ENCODE data around the gene USHBP1.

The USHBP1 gene

GRCh38 chr19:17311455-17312188 is 47.1 kb upstream of the USHBP1 start:
- H3K4me3 ChIP-seq (ENCODE audit: low read depth, low read length, poor library complexity, severe bottlenecking): no peak overlapping the region
- no peak overlapping the region for H3K4me2 ChIP-seq (ENCODE audit: low read length)
- no peak overlapping the region for H3K27ac ChIP-seq (ENCODE audit: low read depth, low read length, poor library complexity, severe bottlenecking)
- H3K79me2 ChIP-seq (ENCODE audit: insufficient read depth, low read length): peaks cover 13% of the 10 kb centered on the region
- no peaks in the 10 kb centered on the region for H3K9me3 ChIP-seq (ENCODE audit: low read length)
- TF ChIP-seq EZH2 (IDR thresholded peaks at IDR 0.05; ENCODE audit: borderline replicate concordance, low read length) (no peak), CTCF (IDR thresholded peaks at IDR 0.05; ENCODE audit: low read length) (no peak)
- H3F3A ChIP-seq (ENCODE audit: insufficient read depth, low read length): no peaks in the 10 kb centered on the region; the same call in 1 of the 2 replicates
- H3K9ac ChIP-seq (ENCODE audit: low read length): no peak overlapping the region
- peaks cover 36% of the 10 kb centered on the region for H3K36me3 ChIP-seq (ENCODE audit: insufficient read depth, low read length)
- no peaks in the 10 kb centered on the region for H4K20me1 ChIP-seq (ENCODE audit: insufficient read depth, low read length)
- H3K27me3 ChIP-seq (ENCODE audit: insufficient read depth, low read length): no peaks in the 10 kb centered on the region
- H3K9me2 ChIP-seq (ENCODE audit: low read depth, low read length): no peaks in the 10 kb centered on the region
- peaks cover 23% of the 10 kb centered on the region for H3K4me1 ChIP-seq (ENCODE audit: insufficient read depth, low read length, severe bottlenecking)
- no peak overlapping the region for H2AFZ ChIP-seq (ENCODE audit: low read length)

- Histone ChIP-seq H3K9me3 (ENCODE audit: low read length) (no peaks in the 10 kb centered on the region), H2AFZ (ENCODE audit: low read length) (no peak overlapping the region), H3K36me3 (ENCODE audit: insufficient read depth, low read length) (peaks cover 26% of the 10 kb centered on the region), H3K9ac (ENCODE audit: low read length) (peak overlapping the region; percentile 81), H3K9me2 (ENCODE audit: low read depth, low read length) (no peaks in the 10 kb centered on the region), H4K20me1 (ENCODE audit: insufficient read depth, low read length) (no peaks in the 10 kb centered on the region), H3K4me3 (ENCODE audit: low read depth, low read length, poor library complexity, severe bottlenecking) (peak overlapping the region; percentile 80), H3K4me2 (ENCODE audit: low read length) (peak overlapping the region; percentile 72), H3K27ac (ENCODE audit: low read depth, low read length, poor library complexity, severe bottlenecking) (peak overlapping the region; percentile 29), H3K4me1 (ENCODE audit: insufficient read depth, low read length, severe bottlenecking) (peaks cover 28% of the 10 kb centered on the region), H3F3A (ENCODE audit: insufficient read depth, low read length) (no peaks in the 10 kb centered on the region; the same call in 1 of the 2 replicates), H3K27me3 (ENCODE audit: insufficient read depth, low read length) (no peaks in the 10 kb centered on the region), H3K79me2 (ENCODE audit: insufficient read depth, low read length) (peaks cover 13% of the 10 kb centered on the region)
- TF ChIP-seq EZH2 (IDR thresholded peaks at IDR 0.05; ENCODE audit: borderline replicate concordance, low read length): no peak
- TF ChIP-seq CTCF (IDR thresholded peaks at IDR 0.05; ENCODE audit: low read length): no peak
These were observed 45.5 kb upstream of the USHBP1 start for GRCh38 chr19:17309965-17310461.

- Histone ChIP-seq H3K9me3 (ENCODE audit: low read length) (no peaks in the 10 kb centered on the region), H3K9ac (ENCODE audit: low read length) (peak within 1 kb of the TSS; percentile 81), H3K79me2 (ENCODE audit: insufficient read depth, low read length) (peaks cover 13% of the 10 kb centered on the region), H3K36me3 (ENCODE audit: insufficient read depth, low read length) (peaks cover 20% of the 10 kb centered on the region), H3K4me1 (ENCODE audit: insufficient read depth, low read length, severe bottlenecking) (peaks cover 31% of the 10 kb centered on the region), H3K27me3 (ENCODE audit: insufficient read depth, low read length) (no peaks in the 10 kb centered on the region), H2AFZ (ENCODE audit: low read length) (no peak within 1 kb of the TSS), H3K9me2 (ENCODE audit: low read depth, low read length) (no peaks in the 10 kb centered on the region), H3K4me3 (ENCODE audit: low read depth, low read length, poor library complexity, severe bottlenecking) (peak within 1 kb of the TSS; percentile 80), H3K4me2 (ENCODE audit: low read length) (peak within 1 kb of the TSS; percentile 72), H3K27ac (ENCODE audit: low read depth, low read length, poor library complexity, severe bottlenecking) (peak within 1 kb of the TSS; percentile 29), H4K20me1 (ENCODE audit: insufficient read depth, low read length) (no peaks in the 10 kb centered on the region), H3F3A (ENCODE audit: insufficient read depth, low read length) (peaks cover 1% of the 10 kb centered on the region; the same call in 1 of the 2 replicates)
- TF ChIP-seq EZH2 (IDR thresholded peaks at IDR 0.05; ENCODE audit: borderline replicate concordance, low read length): no peak
- TF ChIP-seq CTCF (IDR thresholded peaks at IDR 0.05; ENCODE audit: low read length): no peak
These were observed 44.8 kb upstream of the USHBP1 start, which contains the start of gene DDA1 for GRCh38 chr19:17309198-17309964. Gene DDA1, plus strand, starts transcription at chr19:17309563. Its CDS starts 92 bp downstream, at chr19:17309655.

All from OCI-LY1 (cell line).